Measurements from ENCODE around the gene SCUBE3. TPM values are rescaled to one million over a fixed set of nuclear protein-coding genes. Genes with fewer than 3 reads are reported as not detected.

Gene SCUBE3
- total RNA-seq, 3 donors from 2014 or later (not counting 1 experiment from before 2014, with no cell fraction given) = 0.25 to 0.31 TPM; not detected in 1

- Mint-ChIP-seq H3K4me1 (peaks cover 54 to 57% of the 10 kb centered on the region in 2 donors), H3K27me3 (ENCODE audit: low read depth in 2 of 2) (no peaks in the 10 kb centered on the region), H3K4me3 (peak overlapping the region; percentile 86), H3K27ac (peak overlapping the region; percentile 92 to 97), H3K9me3 (no peaks in the 10 kb centered on the region), H3K36me3 (no peaks in the 10 kb centered on the region)
- Histone ChIP-seq H3K4me1 (ENCODE audit: control insufficient read depth, insufficient read depth, low read length) (peaks cover 8% of the 10 kb centered on the region), H3K27me3 (ENCODE audit: control insufficient read depth, insufficient read depth, low read length) (no peaks in the 10 kb centered on the region), H3K27ac (ENCODE audit: low read length) (peak overlapping the region; percentile 45), H3K36me3 (ENCODE audit: control insufficient read depth, insufficient read depth, low read length) (no peaks in the 10 kb centered on the region), H3K4me3 (ENCODE audit: low read length) (no peak overlapping the region), H3K9me3 (ENCODE audit: control insufficient read depth, insufficient read depth, low read length) (no peaks in the 10 kb centered on the region)
- intact Hi-C loops (cut with micrococcal nuclease) = no loop called here
- DNase-seq = no peak
- TF ChIP-seq, protein P1, sequence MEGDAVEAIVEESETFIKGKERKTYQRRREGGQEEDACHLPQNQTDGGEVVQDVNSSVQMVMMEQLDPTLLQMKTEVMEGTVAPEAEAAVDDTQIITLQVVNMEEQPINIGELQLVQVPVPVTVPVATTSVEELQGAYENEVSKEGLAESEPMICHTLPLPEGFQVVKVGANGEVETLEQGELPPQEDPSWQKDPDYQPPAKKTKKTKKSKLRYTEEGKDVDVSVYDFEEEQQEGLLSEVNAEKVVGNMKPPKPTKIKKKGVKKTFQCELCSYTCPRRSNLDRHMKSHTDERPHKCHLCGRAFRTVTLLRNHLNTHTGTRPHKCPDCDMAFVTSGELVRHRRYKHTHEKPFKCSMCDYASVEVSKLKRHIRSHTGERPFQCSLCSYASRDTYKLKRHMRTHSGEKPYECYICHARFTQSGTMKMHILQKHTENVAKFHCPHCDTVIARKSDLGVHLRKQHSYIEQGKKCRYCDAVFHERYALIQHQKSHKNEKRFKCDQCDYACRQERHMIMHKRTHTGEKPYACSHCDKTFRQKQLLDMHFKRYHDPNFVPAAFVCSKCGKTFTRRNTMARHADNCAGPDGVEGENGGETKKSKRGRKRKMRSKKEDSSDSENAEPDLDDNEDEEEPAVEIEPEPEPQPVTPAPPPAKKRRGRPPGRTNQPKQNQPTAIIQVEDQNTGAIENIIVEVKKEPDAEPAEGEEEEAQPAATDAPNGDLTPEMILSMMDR (IDR thresholded peaks at IDR 0.05) = no peak
- ATAC-seq = no peak
These were observed 51.0 kb downstream of the SCUBE3 start for GRCh38 chr6:35264550-35265274.

DNA sequence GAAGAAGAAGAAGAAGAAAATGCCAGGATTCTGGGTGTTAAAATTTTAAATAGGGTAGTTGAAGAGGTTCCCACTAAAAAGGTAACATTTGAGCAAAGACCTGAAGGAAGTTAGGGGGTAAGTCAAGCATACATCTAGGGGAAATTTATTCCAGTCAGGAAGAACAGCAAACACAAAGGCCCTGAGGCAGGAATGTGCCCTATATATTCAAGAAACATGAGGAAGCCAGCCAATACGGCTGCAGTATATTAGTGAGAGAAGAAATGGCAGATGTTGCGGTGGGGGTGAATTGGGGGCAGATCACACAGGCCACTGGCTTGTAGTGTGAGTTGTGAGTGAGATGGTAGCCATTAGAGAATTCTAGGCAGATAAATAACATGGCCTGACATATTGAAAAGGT, 51.8 kb downstream of the SCUBE3 start:
- 97% methylated on average over 2 of the region's 2 CpGs for WGBS (ENCODE audit: insufficient coverage)
- intact Hi-C loops (cut with micrococcal nuclease) = no loop called here
- Histone ChIP-seq H3K36me3 (ENCODE audit: control insufficient read depth, insufficient read depth, low read length) (no peaks in the 10 kb centered on the region), H3K27me3 (ENCODE audit: control insufficient read depth, insufficient read depth, low read length) (no peaks in the 10 kb centered on the region), H3K4me1 (ENCODE audit: control insufficient read depth, insufficient read depth, low read length) (peaks cover 2% of the 10 kb centered on the region), H3K27ac (ENCODE audit: low read length) (no peak overlapping the region), H3K9me3 (ENCODE audit: control insufficient read depth, insufficient read depth, low read length) (no peaks in the 10 kb centered on the region), H3K4me3 (ENCODE audit: low read length) (no peak overlapping the region)
- Mint-ChIP-seq H3K27me3 (ENCODE audit: low read depth in 2 of 2) (no peaks in the 10 kb centered on the region), H3K27ac (peak overlapping the region in 1 of 2 donors; percentile 97), H3K4me1 (peaks cover 47 to 49% of the 10 kb centered on the region in 2 donors), H3K9me3 (no peaks in the 10 kb centered on the region), H3K36me3 (no peaks in the 10 kb centered on the region), H3K4me3 (no peak overlapping the region)
- no peak for ATAC-seq
- DNase-seq = no peak
- TF ChIP-seq, protein P1 (IDR thresholded peaks at IDR 0.05) = no peak

- H3K4me1 ChIP-seq (ENCODE audit: control insufficient read depth, insufficient read depth, low read length) = no peaks in the 10 kb centered on the region
- no peak for ATAC-seq
- H3K9me3 ChIP-seq (ENCODE audit: control insufficient read depth, insufficient read depth, low read length) = no peaks in the 10 kb centered on the region
- Mint-ChIP-seq H3K27ac (no peak overlapping the region), H3K27me3 (ENCODE audit: low read depth in 2 of 2) (no peaks in the 10 kb centered on the region), H3K4me1 (peaks cover 31 to 32% of the 10 kb centered on the region in 2 donors), H3K4me3 (no peak overlapping the region), H3K36me3 (no peaks in the 10 kb centered on the region), H3K9me3 (no peaks in the 10 kb centered on the region)
- TF ChIP-seq, protein P1 (IDR thresholded peaks at IDR 0.05) = no peak
- no peaks in the 10 kb centered on the region for H3K36me3 ChIP-seq (ENCODE audit: control insufficient read depth, insufficient read depth, low read length)
- H3K4me3 ChIP-seq (ENCODE audit: low read length) = no peak overlapping the region
- 98% methylated on average over 8 of the region's 8 CpGs for WGBS (ENCODE audit: insufficient coverage)
- no peak overlapping the region for H3K27ac ChIP-seq (ENCODE audit: low read length)
- DNase-seq = no peak
- H3K27me3 ChIP-seq (ENCODE audit: control insufficient read depth, insufficient read depth, low read length) = no peaks in the 10 kb centered on the region
- intact Hi-C loops (cut with micrococcal nuclease) = no loop called here
These were observed 53.7 kb downstream of the SCUBE3 start for GRCh38 chr6:35267446-35267845.

DNA sequence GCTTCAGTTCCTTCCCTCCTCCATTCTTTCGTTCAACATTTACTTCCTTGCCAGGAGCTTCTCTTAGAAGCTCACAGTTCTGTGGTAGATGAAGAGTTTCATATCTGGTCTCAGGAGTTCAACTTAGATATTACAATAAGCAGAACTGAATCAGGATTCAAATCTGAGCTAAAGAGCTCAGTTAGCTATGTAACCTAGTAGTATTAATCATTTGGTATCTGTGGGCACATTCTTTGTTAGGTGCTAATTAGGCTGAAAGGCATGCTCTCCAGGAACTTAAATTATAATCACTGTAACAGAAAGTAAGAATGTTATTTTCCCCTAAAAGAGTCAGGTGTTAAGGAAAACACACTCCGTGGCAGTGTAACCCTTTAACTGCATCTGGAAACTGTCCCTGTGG, 54.1 kb downstream of the SCUBE3 start:
- H3K36me3 Mint-ChIP-seq = no peaks in the 10 kb centered on the region
- Histone ChIP-seq H3K4me1 (ENCODE audit: control insufficient read depth, insufficient read depth, low read length) (no peaks in the 10 kb centered on the region), H3K9me3 (ENCODE audit: control insufficient read depth, insufficient read depth, low read length) (no peaks in the 10 kb centered on the region), H3K4me3 (ENCODE audit: low read length) (no peak overlapping the region), H3K27ac (ENCODE audit: low read length) (no peak overlapping the region), H3K36me3 (ENCODE audit: control insufficient read depth, insufficient read depth, low read length) (no peaks in the 10 kb centered on the region), H3K27me3 (ENCODE audit: control insufficient read depth, insufficient read depth, low read length) (no peaks in the 10 kb centered on the region)
- no peak overlapping the region for H3K4me3 Mint-ChIP-seq
- peaks cover 26 to 27% of the 10 kb centered on the region in 2 donors for H3K4me1 Mint-ChIP-seq
- intact Hi-C loops (cut with micrococcal nuclease) = no loop called here
- DNase-seq (no peak), ATAC-seq (no peak)
- no peaks in the 10 kb centered on the region for H3K27me3 Mint-ChIP-seq (ENCODE audit: low read depth in 2 of 2)
- WGBS (ENCODE audit: insufficient coverage) = 100% methylated on average over 1 of the region's 2 CpGs
- H3K27ac Mint-ChIP-seq = no peak overlapping the region
- TF ChIP-seq, protein P1 (IDR thresholded peaks at IDR 0.05) = no peak
- no peaks in the 10 kb centered on the region for H3K9me3 Mint-ChIP-seq

Data from natural killer cell (primary cell).